Keratinocyte (primary cell): ENCODE results near the gene OR3A3.

ENCODE experiments used
- CTCF ChIP-seq, 3 experiments: IDR thresholded peaks in 1 of 3; conservative IDR thresholded peaks in 1 of 3; optimal IDR thresholded peaks in 1 of 3; 2 replicates in 2 of 3; 3 replicates in 1 of 3; pipeline versions ENCODE3 to v1.5.1; 2011; ENCODE audit warnings: low read length in 3 of 3, mild to moderate bottlenecking in 3 of 3, moderate library complexity in 2 of 3, control low read depth in 1 of 3, inconsistent platforms in 1 of 3; ENCODE audit not compliant: insufficient read depth in 2 of 3; ENCODE audit errors: extremely low read depth in 1 of 3
- EZH2 ChIP-seq: IDR thresholded peaks from one replicate; pipeline ENCODE4 v1.6.1; 2012; ENCODE audit warnings: inconsistent platforms, mild to moderate bottlenecking, low read length, moderate library complexity

- TF ChIP-seq CTCF (optimal IDR thresholded peaks at IDR 0.05 in 1 of 3, IDR thresholded peaks at IDR 0.05 in 1 of 3, conservative IDR thresholded peaks at IDR 0.05 in 1 of 3; ENCODE audit: extremely low read depth in 1 of 3, insufficient read depth in 2 of 3, low read length in 3 of 3) = peak in 1 of 3 experiments; percentile 45
- no peak for TF ChIP-seq EZH2
These were observed 36.5 kb downstream of the OR3A3 start for GRCh38 chr17:3447625-3448024.
